NCI-H146 (cell line): Measurements from ENCODE around the gene LCOR.

ENCODE experiments used
- DNase-seq: peaks from one replicate; lab custom pipeline; 2025; lab: John Stamatoyannopoulos, UW

LCOR gene

DNA sequence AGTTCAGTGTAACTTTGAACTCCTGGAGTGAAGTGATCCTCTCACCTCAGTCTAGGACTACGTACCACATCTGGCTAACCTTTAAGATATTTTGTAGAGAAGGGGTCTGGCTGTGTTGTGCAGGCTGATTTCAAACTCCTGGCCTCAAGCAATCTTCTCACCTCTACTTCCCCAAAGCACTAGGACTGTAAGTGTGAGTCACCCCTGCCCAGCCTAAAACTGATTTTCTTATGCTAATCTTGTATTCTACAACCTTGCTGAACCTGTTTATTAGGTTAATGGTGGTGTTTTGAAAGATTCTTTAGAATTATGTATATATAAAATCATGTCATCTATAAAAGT lies 58.0 kb downstream of the LCOR start:
- no peak for DNase-seq

DNA sequence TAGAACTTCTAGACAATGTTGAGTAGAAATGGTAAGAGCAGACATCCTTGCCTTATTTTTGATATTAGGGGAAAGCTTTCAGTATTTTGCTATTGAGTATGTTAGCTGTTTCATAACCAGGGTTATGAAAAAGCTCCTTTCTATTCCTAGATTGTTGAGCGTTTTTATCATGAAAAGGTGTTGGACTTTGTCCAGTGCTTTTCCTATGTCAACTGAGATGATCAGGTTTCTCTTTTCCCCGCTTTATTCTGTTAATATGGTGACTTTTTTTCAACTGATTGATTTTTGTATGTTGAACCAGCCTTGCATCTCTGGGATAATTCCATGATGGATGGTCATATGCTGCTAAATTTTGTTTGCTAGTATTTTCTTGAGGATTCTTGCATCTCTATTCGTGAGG lies 58.5 kb downstream of the LCOR start:
- DNase-seq = no peak

DNA sequence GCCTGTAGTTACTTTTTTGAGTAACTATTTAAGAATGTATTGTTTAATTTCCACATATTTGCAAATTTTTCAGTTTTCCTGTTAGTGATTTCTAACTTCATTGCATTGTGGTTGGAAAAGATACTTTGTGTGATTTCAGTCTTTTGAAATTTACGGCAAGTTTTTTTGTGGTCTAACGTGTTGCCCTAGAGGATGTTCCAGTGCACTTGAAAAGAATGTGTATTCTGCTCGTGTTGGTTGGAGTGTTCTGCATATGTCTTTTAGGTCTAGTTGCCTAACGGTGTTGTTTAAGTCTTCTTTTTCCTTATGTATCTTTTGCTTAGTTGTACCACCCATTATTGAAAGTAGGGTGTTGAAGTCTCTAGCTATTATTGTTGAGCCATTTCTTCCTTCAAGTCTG lies 59.7 kb downstream of the LCOR start:
- no peak for DNase-seq

DNA sequence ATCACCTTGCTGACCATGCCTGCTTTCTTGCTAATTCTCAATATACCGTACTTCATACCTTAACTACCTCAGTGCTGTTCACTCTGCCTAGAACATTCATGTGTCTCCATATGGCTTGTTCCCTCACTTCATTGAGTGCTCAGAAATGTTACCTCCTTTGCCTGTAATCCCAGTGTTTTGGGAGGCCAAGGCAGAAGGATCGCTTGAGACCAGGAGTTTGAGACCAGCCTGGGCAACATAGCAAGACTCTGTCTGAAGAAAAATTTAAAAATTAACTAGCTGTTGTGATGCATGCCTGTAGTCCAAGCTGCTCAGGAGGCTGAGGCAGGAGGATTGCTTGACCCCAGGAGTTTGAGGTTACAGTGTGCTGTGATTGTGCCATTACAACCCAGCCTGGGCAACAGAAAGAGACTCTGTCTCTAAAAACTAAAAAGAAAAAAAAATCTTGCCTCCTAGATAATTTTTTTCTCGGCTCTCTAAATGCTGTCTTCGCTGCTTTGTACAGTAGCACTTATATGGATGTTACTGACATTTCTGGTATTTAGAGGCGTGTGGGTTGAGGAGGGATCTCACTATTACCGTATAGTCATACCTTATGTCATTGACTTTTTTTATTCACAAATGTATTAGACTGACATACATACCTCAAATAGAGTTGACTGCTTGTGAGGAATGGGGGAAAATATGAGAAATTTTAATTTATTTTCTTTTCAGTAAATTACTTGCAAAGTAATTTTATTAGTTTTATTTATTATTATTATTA lies 63.7 kb downstream of the LCOR start:
- DNase-seq = no peak

DNA sequence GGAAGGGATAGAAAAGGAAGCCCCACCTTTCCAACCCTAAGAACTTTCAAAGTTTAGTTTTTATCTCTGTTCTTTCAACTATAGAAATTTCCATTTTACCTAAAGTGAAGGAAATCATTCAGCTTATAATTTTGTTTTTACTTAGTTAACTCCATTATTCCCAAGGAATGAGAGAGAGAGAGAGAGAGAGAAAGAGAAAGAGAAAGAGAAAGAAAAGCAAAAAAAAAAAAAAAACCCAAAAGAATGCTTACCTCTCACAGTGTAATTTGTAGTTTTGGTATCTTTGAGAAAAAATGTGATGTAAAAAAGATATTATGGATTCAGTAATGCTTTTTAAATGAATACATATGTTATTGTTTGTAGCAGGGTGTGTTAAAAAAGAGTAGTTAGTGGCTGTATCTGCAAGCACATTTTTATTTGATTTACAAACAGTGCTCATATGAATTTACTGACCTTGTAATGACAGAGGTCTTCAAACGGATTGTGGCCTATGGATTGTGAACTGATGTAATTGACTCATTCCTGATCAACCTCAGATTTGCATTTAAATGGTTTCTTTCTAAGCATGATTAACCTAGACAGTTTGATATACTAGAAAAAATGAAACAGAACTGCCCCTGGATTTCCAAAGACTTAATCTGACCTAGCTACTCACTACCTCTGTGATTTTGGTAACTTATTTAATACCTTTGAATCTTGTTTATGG lies 64.9 kb downstream of the LCOR start:
- DNase-seq = no peak

DNA sequence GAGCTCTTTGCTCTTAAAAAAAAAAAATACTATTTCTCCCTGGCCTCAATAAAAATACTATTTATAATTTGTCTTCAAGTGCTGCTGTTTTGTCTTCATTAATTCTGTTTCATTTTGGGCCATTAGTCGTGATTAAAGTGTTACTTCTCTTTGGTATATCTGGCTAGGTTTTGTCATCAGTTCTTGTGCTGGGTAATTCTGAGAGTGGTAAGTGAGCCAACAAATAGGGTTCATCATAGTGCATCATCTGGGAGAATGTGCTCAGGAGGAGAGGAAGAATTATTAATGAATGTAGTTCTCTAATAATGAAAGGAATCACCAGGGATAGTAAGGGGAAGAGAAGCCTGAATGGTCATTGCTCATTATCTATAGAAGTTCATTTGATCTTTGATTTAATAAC lies 70.0 kb downstream of the LCOR start:
- DNase-seq = no peak

DNA sequence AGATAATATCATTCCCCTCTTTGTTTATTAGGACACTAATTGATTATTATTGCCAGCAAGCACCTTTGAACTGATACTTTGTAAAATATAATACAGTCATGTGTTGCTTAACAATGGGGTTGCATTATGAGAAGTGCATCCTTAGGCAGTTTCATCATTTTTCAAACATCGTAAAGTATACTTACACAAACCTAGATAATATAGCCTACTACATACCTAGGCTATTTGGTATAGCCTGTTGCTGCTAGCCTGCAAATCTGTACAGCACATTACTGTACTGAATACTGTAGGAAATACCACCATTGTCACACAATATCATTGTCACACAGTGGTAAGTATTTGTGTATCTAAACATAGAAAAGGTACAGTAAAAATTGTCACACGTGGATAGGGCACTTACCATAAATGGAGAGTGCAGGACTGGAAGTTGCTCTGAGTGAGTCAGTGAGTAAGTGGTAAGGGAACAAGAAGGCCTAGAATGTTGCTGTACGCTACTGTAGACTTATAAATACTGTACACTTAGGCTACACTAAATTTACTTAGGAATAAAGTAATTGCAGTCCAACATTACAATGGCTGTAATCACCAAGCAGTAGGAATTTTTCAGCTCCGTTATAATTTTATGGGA lies 70.7 kb downstream of the LCOR start:
- DNase-seq = no peak

DNA sequence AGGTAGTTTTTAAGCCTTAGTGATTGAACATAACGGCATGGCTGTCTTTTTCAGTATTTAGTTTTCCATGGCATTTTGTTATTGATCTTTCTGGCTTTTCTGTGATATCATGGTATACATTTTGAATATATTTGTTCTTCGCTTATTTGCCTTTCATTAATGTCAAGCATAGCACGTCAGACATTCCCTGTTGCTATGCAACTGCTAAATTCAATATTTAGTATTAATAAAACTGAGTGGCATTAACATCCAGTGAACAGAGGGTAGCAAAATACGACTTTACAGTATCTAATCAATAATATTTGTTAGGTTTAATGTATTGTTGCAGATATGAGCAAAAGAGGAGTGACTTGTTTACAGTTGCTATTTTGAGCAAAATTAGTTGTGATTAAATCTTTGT lies 72.5 kb downstream of the LCOR start:
- peak; percentile 60 for DNase-seq

DNA sequence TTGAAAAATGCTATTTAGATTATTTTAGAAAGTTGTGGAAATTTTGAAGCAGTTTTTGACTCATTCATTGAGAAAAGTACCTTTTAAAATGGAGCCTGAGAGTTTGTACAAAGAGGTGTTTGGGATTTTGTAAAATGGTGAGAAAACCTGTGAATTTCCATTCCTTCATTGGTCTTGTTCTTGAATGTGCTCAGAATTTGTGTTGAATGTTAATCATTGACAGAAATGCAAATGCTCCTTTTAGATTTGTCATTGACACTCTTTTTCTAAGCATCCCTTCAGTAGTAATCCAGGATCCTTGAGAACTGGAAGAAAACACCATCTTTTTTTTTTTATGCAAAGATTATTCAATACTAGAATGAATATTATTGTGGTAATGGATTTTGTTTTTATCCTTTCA lies 74.8 kb downstream of the LCOR start:
- DNase-seq = no peak

DNA sequence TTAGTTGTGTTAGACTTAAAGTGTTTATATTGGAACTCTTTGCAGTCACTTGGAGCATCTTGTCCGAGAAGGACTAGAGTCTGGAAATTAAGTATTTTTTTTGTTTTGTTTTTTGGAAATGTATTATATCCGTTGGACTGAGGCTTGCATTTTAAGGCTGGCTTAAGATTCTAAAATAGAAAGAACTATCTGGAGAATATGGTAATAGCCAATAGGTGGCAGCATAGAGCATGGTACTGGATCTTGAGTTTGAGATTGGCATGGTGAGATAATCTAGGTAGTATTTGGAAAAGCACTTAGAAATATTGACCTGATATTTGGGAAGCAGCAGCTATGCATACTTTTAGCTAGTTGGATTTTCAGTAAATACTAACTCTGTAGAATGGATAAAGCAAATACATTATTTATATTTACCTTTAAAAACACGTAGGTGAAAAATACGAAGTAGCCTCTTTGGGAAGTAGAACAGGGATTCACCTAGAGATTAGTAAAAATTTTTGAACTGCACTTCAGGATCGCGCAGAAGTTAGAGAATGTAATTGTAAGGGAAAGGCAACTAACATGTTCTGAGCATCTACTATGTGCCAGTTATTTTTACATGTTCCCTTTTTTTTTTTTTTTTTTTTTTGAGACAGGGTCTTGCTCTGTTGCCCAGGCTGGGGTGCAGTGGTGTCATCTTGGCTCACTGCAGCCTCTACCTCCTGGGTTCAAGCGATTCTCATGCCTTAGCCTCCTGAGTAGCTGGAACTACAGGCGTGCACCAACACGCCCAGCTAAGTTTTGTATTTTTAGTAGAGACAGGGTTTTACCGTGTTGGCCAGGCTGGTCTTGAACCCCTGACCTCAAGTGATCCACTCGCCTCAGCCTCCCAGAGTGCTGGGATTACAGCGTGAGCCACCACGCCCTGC lies 78.6 kb downstream of the LCOR start:
- DNase-seq = peak; percentile 11

DNA sequence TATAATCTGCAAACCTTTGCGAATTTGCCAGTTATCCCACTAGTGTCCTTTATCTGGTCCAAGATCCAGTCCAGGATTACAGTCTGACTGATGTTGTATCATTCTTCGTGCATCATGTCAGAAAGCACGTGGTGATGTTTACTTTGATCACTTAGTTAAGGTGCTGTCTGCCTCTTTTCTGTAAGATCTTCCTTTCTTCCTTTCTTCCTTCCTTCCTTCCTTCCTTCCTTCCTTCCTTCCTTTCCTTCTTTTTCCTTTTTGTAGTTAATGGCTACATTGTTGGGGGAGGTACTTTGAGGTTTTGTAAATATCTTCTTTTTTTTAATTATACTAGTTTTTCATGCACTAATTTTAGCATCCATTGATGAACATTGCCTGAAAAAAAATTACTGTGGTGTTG lies 80.3 kb downstream of the LCOR start:
- DNase-seq = no peak

DNA sequence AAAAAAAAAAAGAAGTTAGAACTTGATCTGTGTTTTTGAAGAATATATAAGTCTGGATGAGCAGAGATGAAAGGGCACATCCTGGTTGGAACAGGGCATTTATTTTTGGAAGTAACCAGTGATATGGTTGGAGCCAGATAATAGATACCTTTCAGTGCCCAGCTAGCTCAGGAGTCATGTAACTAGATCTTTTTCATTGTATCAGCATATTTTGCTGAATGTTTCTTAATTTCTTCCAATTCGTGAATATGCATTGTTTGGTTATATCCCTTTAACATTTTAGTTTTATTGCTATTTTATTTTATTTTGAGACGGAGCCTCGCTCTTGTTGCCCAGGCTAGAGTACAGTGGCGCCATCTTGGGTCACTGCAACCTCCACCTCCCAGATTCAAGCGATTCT lies 81.8 kb downstream of the LCOR start:
- DNase-seq = no peak

DNA sequence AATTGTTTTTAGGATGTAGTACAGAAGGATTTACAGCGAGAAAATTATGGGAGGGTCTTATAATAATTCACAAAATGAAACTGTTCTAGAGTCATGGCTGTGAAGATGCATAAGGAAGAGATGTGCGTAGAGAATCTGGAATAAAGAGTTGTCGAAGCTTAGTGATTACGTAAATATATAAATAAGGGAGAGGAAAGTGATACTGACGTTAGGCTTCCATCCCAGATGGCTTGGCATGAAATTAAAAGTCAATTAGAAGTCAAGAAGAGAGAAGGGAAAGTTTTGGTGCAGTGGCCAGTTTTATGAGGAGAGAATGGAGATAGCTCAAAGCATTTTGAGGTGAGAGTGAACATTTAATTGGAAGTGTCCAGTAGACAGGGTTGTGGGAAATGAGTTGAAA lies 85.5 kb downstream of the LCOR start:
- no peak for DNase-seq

DNA sequence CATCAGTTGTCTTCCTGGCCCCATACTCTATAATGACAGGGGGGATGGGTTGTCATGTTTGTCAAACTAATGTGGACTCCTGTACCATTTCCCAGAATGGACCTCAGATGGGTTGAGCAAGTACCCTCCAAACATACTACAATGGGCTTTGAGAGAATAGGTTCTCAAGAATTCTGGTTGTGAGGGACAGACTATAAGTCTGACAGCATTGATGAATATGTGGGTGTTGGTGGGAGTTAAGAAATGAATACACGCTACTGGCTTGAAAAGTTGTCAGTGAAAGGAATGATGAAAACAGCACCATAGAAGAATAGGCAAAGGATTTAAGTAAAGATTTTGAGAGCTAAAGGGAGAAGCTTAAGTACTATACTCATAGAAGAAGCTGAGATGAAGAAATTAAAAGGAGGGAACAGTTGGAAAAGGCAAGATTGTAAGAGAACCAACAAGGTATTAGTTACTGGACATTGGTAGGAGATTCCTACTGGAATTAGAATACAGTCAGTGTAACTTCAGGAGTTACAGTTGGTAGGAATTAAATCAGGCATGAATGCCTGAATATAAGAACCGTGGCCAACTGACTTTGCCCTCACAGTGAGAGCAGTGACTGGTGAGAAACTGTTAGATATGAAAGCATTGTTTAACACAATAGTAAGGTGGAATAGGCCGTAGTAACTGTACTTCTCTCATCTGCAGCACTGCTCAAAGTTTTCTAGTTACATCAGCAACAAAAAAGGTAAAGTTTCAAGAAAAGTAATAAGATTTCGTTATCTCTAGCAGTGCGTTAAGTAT lies 86.3 kb downstream of the LCOR start:
- DNase-seq = no peak

DNA sequence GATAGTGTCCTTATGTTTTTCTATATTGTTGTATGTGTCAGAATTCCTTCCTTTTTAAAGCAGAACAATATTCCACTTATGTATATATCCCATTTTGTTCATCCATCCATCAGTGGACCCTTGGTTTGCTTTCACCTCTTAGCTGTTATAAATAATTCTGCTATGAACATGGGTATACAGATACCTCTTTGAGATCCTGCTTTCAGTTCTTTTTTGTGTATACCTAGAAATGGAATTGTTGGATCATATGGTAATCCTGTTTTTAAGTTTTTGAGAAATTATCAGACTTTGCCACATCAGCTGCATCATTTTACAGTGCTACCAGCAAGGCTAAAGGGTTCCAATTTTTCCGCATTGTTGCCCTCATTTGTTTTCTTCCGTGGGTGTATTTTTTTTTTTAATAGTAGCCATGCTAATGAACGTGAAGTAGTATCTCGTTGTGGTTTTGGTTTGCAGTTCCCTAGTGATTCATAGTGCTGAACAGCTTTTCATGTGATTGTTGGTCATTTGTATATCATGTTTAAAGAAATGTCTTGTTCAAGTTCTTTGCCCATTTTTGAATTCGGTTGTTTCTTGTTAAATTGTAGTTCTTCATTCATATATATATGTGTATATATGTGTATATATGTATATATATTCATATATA lies 87.8 kb downstream of the LCOR start:
- DNase-seq = no peak

DNA sequence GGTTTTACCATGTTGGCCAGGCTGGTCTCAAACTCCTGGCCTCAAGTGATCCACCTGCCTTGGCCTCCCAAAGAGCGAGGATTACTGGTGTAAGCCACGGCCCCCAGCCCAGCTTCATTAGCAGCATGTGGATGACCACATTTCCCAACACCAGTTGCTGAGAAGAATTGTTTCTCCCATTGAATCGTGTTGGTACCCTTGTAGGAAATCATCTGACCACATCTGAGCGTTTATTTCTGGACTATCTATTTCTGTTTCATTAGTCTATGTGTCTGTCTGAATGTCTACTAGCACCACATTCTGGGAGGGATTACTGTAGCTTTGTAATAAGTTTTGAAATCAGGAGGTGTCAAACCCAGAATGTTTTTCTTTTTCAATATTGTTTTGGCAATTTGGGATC lies 89.6 kb downstream of the LCOR start:
- no peak for DNase-seq

DNA sequence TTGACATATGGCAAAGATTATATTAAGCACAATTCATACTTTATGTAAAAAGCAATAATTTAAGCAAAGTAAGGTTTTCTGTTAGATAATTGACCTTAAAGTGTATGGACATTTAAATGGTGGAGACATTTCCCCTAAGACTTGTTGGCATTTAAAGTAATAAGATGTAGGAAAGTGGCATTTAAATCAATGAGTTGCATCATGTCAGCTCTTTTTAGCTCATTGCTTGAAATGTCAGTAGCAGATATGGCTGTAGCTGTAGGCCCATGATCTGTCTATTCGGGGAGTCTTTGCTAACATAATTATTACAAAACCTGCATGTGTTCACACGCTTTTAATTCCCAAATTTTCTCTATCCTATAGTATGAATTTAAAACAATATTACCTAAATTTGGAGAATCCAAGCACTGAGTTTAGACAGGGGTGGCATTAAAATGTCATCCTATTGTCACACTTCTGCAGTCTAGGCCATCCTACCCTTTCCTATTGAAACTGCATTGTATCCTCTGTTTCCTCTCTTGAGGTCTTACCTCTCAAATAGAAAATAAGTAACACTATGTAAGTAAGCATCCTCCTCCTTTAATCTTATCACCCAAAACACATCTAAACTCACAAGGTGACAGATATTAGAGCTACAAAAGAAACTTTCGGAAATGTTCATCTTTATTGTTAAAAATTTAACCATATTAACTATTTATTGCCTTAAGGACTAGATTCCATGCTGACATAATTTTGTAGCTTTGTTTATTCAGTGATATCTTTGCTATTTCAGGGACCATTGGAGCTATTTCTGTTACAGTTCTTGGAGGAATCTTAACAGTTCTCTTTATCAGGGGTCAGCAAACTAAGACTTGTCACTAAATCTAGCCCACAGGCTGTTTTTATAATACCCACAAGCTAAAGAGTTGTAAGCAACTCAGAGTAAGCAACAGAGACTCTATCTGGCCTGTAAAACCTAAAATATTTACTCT lies 91.2 kb downstream of the LCOR start:
- no peak for DNase-seq

DNA sequence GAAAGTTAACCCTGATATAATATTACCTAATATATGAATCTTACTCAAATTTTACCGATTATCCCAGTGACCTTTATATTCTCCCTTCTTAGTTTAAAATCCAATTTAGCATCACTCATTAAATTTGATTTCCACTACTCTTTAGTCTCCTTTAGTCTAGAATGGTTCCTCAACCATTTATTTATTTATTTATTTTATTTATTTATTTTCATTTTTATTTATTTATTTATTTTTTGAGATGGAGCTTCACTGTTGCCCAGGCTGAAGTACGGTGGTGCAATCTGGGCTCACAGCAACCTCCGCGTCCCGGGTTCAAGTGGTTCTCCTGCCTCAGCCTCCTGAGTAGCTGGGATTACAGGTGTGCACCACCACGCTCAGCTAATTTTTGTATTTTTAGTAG lies 92.8 kb downstream of the LCOR start:
- no peak for DNase-seq

DNA sequence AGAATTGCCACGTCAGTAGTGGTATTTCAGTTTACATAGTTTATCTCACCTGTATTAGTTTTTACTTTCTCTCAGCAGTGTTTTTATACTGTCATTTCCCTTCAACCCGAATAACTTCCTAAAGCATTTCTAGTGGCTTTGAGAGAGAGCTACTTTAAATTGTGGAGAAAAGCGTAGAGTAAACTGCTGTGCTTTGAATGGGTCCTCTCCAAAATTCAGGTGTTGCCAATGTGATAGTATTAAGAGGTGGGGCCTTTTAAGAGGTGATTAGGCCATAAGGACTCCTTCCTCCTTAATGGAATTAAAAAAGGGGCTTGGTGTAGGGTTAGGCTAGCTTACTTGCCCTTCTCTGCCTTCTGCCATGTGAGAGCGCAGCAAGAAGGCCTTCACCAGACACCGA lies 98.4 kb downstream of the LCOR start:
- no peak for DNase-seq

DNA sequence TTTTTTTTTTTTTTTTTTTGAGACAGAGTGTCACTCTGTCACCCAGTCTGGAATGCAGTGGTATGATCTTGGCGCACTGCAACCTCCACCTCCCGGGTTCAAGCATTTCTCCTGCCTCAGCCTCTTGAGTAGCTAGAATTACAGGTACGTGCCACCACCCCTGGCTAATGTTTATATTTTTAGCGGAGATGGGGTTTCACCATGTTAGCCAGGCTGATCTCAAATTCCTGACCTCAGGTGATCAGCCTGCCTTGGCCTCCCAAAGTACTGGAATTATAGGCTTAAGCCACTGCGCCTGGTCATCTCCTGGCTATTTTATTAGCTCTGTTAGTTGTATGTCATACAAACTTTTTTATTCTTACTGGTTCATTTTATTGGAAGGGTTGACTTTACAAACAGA lies 103.0 kb downstream of the LCOR start:
- no peak for DNase-seq
